GM11168 (cell line): ENCODE data around the gene VWF.

Source experiments
- in situ Hi-C: fragments of 300-500 bp; cut with MboI; formaldehyde crosslinking; loops from one replicate; pipeline ENCODE4 v1.12.0; 2022; ENCODE audit warnings: low sequenced_read_pairs; ENCODE audit not compliant: unreplicated experiment

Gene VWF

GRCh38 chr12:5925646-5926045 is 198.8 kb downstream of the VWF start:
- in situ Hi-C loops: no loop called here

- in situ Hi-C loops: no loop called here
Observed at GRCh38 chr12:5924342-5924741, 200.1 kb downstream of the VWF start.

- in situ Hi-C loops: no loop called here
Observed at GRCh38 chr12:5923751-5924150, 200.7 kb downstream of the VWF start.

GRCh38 chr12:5923043-5923605 is 201.3 kb downstream of the VWF start:
- in situ Hi-C loops: no loop called here

- in situ Hi-C loops: no loop called here
Observed at GRCh38 chr12:5921966-5922899, 202.2 kb downstream of the VWF start.

- in situ Hi-C loops: no loop called here
Observed at GRCh38 chr12:5921027-5921909, 203.2 kb downstream of the VWF start.

GRCh38 chr12:5916785-5917290 is 207.6 kb downstream of the VWF start:
- in situ Hi-C loops: no loop called here

- in situ Hi-C loops: no loop called here
Observed at GRCh38 chr12:5915511-5915910, 209.0 kb downstream of the VWF start.

GRCh38 chr12:5914387-5915149 is 209.9 kb downstream of the VWF start:
- in situ Hi-C loops: no loop called here

GRCh38 chr12:5913387-5913786 is 211.1 kb downstream of the VWF start:
- in situ Hi-C loops: no loop called here

GRCh38 chr12:5912437-5913334 is 211.8 kb downstream of the VWF start:
- in situ Hi-C loops: no loop called here

GRCh38 chr12:5912011-5912410 is 212.5 kb downstream of the VWF start:
- in situ Hi-C loops: no loop called here

GRCh38 chr12:5910790-5911548 is 213.5 kb downstream of the VWF start:
- in situ Hi-C loops: no loop called here

GRCh38 chr12:5909560-5909959 is 214.9 kb downstream of the VWF start:
- in situ Hi-C loops: no loop called here

- in situ Hi-C loops: no loop called here
Observed at GRCh38 chr12:5908251-5908650, 216.2 kb downstream of the VWF start.

GRCh38 chr12:5907807-5908206 is 216.7 kb downstream of the VWF start:
- in situ Hi-C loops: no loop called here

GRCh38 chr12:5905757-5906156 is 218.7 kb downstream of the VWF start:
- in situ Hi-C loops: no loop called here

- in situ Hi-C loops: no loop called here
Observed at GRCh38 chr12:5904969-5905368, 219.5 kb downstream of the VWF start.
